Activated T-helper 17 cell treated with anti-CD3 and anti-CD28 coated beads, Interleukin-2, amount 50 U/mL, for 72 hours (primary cell): ENCODE data around the gene TNIP1. TPM values are rescaled to one million over a fixed set of nuclear protein-coding genes. Genes with fewer than 3 reads are reported as not detected.

ENCODE experiments used
- ATAC-seq: fragments of 150-1000 bp; cut with Tn5 transposase; replicated peaks from 2 replicates; pipeline ENCODE4 v1.10.0; 2021; ENCODE audit warnings: mild to moderate bottlenecking, moderate library complexity
- H3K27ac Mint-ChIP-seq: one replicate; pipeline ENCODE4 v1.8.0; 2022; ENCODE audit warnings: mixed read lengths
- H3K27me3 Mint-ChIP-seq: one replicate; pipeline ENCODE4 v1.8.0; 2022; ENCODE audit warnings: mixed read lengths
- H3K36me3 Mint-ChIP-seq: one replicate; pipeline ENCODE4 v1.8.0; 2022; ENCODE audit warnings: low read depth, mild to moderate bottlenecking, mixed read lengths
- H3K4me1 Mint-ChIP-seq: one replicate; pipeline ENCODE4 v1.8.0; 2022; ENCODE audit warnings: mixed read lengths
- H3K4me3 Mint-ChIP-seq: one replicate; pipeline ENCODE4 v1.8.0; 2022; ENCODE audit warnings: mild to moderate bottlenecking, mixed read lengths
- H3K9me3 Mint-ChIP-seq: one replicate; pipeline ENCODE4 v1.8.0; 2022; ENCODE audit warnings: mixed read lengths
- total RNA-seq, 2 donors: library from RNA; stranded (reverse); gene quantifications; one replicate each; pipeline ENCODE4 v1.2.3, GENCODE V29; 2022

The TNIP1 gene
- total RNA-seq, 2 donors from 2014 or later, result 316 to 609 TPM

GRCh38 chr5:151026679-151027078, 54.2 kb downstream of the TNIP1 start:
- Mint-ChIP-seq H3K27me3 (no peaks in the 10 kb centered on the region), H3K4me1 (peaks cover 35% of the 10 kb centered on the region), H3K9me3 (no peaks in the 10 kb centered on the region), H3K36me3 (peaks cover 83% of the 10 kb centered on the region), H3K4me3 (no peak overlapping the region), H3K27ac (peak overlapping the region; percentile 60)
- ATAC-seq, result no peak

- no peak overlapping the region for H3K4me3 Mint-ChIP-seq
- no peak for ATAC-seq
- peaks cover 37% of the 10 kb centered on the region for H3K4me1 Mint-ChIP-seq
- H3K9me3 Mint-ChIP-seq, result no peaks in the 10 kb centered on the region
- peaks cover 80% of the 10 kb centered on the region for H3K36me3 Mint-ChIP-seq
- H3K27me3 Mint-ChIP-seq, result no peaks in the 10 kb centered on the region
- H3K27ac Mint-ChIP-seq, result peak overlapping the region; percentile 60
Measured at GRCh38 chr5:151026088-151026487, 54.7 kb downstream of the TNIP1 start.

DNA sequence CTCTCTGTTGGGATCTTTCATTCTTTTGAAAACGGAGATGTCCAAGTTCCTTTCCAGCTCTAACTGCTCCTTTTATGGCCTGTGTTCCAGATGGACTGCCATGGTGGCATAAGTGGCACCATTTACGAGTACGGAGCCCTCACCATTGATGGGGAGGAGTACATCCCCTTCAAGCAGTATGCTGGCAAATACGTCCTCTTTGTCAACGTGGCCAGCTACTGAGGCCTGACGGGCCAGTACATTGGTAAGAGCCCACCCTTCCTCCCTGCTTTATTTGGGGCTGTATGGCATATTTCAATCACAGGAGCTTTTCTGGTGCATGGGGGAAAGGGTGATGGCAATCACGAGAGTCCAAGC, 55.6 kb downstream of the TNIP1 start:
- no peaks in the 10 kb centered on the region for H3K9me3 Mint-ChIP-seq
- H3K4me1 Mint-ChIP-seq, result peaks cover 41% of the 10 kb centered on the region
- ATAC-seq, result no peak
- H3K36me3 Mint-ChIP-seq, result peaks cover 71% of the 10 kb centered on the region
- no peak overlapping the region for H3K4me3 Mint-ChIP-seq
- H3K27ac Mint-ChIP-seq, result peak overlapping the region; percentile 60
- H3K27me3 Mint-ChIP-seq, result no peaks in the 10 kb centered on the region

GRCh38 chr5:151024440-151025249, 56.2 kb downstream of the TNIP1 start:
- Mint-ChIP-seq H3K9me3 (no peaks in the 10 kb centered on the region), H3K36me3 (peaks cover 65% of the 10 kb centered on the region), H3K4me3 (no peak overlapping the region), H3K4me1 (peaks cover 43% of the 10 kb centered on the region), H3K27me3 (no peaks in the 10 kb centered on the region), H3K27ac (peak overlapping the region; percentile 60)
- ATAC-seq, result no peak

DNA sequence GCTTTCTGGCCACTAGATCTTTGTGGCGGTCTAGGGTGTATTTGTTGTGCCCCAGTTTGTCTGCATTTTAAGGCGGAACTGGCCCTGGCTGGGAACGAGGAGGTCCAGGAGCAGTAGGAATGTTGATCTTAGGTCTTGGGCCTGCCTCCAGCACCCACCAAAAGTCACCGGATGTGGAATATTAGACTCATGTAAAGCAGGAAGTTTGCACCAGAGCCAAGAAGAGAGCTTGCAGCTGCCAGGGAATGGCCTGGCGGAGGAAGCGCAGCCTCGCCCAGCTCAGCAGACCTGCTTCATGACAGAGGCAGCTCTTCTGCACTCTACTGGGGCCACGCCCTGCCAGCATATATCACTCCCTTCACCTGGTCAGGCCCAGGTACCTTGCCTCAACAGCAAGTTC, 57.2 kb downstream of the TNIP1 start:
- no peaks in the 10 kb centered on the region for H3K9me3 Mint-ChIP-seq
- peaks cover 46% of the 10 kb centered on the region for H3K4me1 Mint-ChIP-seq
- ATAC-seq, result no peak
- H3K4me3 Mint-ChIP-seq, result no peak overlapping the region
- H3K27me3 Mint-ChIP-seq, result no peaks in the 10 kb centered on the region
- peaks cover 55% of the 10 kb centered on the region for H3K36me3 Mint-ChIP-seq
- peak overlapping the region; percentile 60 for H3K27ac Mint-ChIP-seq

GRCh38 chr5:151023047-151023615, 57.7 kb downstream of the TNIP1 start:
- Mint-ChIP-seq H3K36me3 (peaks cover 50% of the 10 kb centered on the region), H3K27me3 (no peaks in the 10 kb centered on the region), H3K9me3 (no peaks in the 10 kb centered on the region), H3K4me3 (peak overlapping the region; percentile 6), H3K27ac (peak overlapping the region; percentile 60), H3K4me1 (peaks cover 46% of the 10 kb centered on the region)
- no peak for ATAC-seq

DNA sequence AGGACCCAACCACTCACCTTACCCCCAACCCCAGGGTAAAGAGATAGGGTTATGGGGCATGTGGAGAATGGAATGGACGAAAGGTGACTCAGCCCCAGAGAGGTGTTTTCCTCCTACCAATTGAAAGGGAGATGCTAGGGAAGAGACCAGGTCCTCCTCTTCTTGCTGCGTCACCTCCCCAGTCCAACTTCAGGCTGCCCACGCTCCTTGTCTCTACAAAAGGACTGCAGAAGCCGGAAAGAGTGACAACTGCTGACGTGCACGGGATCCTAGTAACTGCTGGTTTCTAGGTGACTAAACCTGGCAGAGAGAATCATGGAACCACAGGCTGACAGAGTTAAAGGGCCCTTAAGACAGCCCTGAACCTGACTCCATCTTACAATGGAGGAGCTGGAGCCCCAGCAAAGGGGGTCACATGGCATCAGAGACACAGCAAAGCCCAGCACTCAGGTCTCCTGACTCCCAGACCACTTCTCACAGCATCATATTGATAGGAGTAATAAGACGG, 58.3 kb downstream of the TNIP1 start:
- Mint-ChIP-seq H3K27me3 (no peaks in the 10 kb centered on the region), H3K36me3 (peaks cover 44% of the 10 kb centered on the region), H3K27ac (peak overlapping the region; percentile 60), H3K4me3 (peak overlapping the region; percentile 6), H3K9me3 (no peaks in the 10 kb centered on the region), H3K4me1 (peaks cover 48% of the 10 kb centered on the region)
- ATAC-seq, result peak; percentile 84

DNA sequence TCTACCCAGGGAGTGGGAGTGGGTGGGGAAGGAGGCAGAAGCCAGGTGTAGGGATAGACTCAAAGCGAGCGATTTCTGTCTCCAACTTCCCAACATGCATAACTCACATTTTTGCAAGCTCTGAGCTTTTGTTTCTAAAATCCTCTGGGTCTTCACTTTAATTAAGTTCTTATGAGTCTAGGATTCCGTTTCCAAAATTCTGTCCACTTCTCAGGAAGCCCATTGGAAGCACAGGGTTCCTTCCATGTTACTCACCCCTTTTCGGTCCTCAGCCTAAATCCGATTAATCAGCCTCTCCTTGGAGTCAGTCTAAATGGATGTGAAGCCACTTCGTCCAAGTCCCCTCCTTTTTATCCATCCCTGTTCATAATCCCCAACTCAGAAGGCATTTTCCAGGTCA, 59.1 kb downstream of the TNIP1 start:
- ATAC-seq, result no peak
- no peaks in the 10 kb centered on the region for H3K27me3 Mint-ChIP-seq

DNA sequence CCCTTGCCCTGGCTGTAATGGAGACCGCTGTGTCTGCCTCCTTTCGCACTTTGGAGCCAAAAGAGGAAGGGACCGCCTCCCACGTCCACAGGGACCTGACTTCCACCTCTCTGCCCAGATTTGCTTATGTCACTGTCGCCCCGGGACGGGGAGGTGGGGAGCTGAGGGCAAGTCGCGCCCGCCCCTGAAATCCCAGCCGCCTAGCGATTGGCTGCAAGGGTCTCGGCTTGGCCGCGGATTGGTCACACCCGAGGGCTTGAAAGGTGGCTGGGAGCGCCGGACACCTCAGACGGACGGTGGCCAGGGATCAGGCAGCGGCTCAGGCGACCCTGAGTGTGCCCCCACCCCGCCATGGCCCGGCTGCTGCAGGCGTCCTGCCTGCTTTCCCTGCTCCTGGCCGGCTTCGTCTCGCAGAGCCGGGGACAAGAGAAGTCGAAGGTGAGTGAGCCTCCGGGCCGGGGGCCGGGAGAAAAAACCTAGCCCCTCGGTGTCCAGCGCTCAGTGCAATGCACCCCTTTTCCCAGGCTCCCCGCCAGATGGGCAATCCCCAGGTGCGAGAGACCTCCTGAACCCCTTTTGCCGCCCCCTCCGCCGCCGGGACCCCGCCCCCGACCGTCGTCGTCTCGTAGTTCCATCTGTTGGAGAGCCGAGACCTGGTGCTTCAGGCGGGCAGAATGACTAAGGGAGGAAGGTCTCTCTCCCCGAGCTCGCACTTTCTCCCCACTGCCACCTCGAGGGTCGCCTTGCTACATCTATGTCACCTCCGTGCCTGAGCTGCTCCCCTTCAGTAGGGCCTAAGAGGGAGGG, 60.3 kb downstream of the TNIP1 start, which contains the start of gene GPX3:
Gene GPX3, plus strand, starts transcription at position 288 of the 807 bp plus-strand sequence. Its CDS starts 64 bp downstream, at position 352.
- peaks cover 53% of the 10 kb centered on the region for H3K4me1 Mint-ChIP-seq
- peak within 1 kb of the TSS; percentile 58 for H3K4me3 Mint-ChIP-seq
- H3K9me3 Mint-ChIP-seq, result no peaks in the 10 kb centered on the region
- H3K27me3 Mint-ChIP-seq, result no peaks in the 10 kb centered on the region
- peak; percentile 10 for ATAC-seq
- peaks cover 27% of the 10 kb centered on the region for H3K36me3 Mint-ChIP-seq
- H3K27ac Mint-ChIP-seq, result peak within 1 kb of the TSS; percentile 52

More for the DNA sequence above, 59.1 kb downstream of the TNIP1 start:
- H3K4me1 Mint-ChIP-seq, result peaks cover 53% of the 10 kb centered on the region
- H3K36me3 Mint-ChIP-seq, result peaks cover 39% of the 10 kb centered on the region
- H3K4me3 Mint-ChIP-seq, result peak overlapping the region; percentile 6
- peak overlapping the region; percentile 60 for H3K27ac Mint-ChIP-seq
- no peaks in the 10 kb centered on the region for H3K9me3 Mint-ChIP-seq

- Mint-ChIP-seq H3K9me3 (no peaks in the 10 kb centered on the region), H3K4me1 (peaks cover 44% of the 10 kb centered on the region), H3K27ac (peak overlapping the region; percentile 52), H3K36me3 (peaks cover 15% of the 10 kb centered on the region), H3K4me3 (no peak overlapping the region), H3K27me3 (no peaks in the 10 kb centered on the region)
- ATAC-seq, result no peak
Measured at GRCh38 chr5:151019331-151019730, 61.5 kb downstream of the TNIP1 start.

GRCh38 chr5:151018846-151019245, 62.0 kb downstream of the TNIP1 start:
- Mint-ChIP-seq H3K4me1 (peaks cover 39% of the 10 kb centered on the region), H3K27ac (no peak overlapping the region), H3K27me3 (no peaks in the 10 kb centered on the region), H3K4me3 (no peak overlapping the region), H3K9me3 (no peaks in the 10 kb centered on the region), H3K36me3 (peaks cover 11% of the 10 kb centered on the region)
- no peak for ATAC-seq

- Mint-ChIP-seq H3K27ac (no peak overlapping the region), H3K27me3 (no peaks in the 10 kb centered on the region), H3K9me3 (no peaks in the 10 kb centered on the region), H3K36me3 (peaks cover 11% of the 10 kb centered on the region), H3K4me1 (peaks cover 30% of the 10 kb centered on the region), H3K4me3 (no peak overlapping the region)
- no peak for ATAC-seq
Measured at GRCh38 chr5:151017897-151018296, 62.9 kb downstream of the TNIP1 start.

- H3K27ac Mint-ChIP-seq, result no peak overlapping the region
Measured at GRCh38 chr5:151016700-151017099, 64.1 kb downstream of the TNIP1 start.

GRCh38 chr5:151015974-151016587, 64.8 kb downstream of the TNIP1 start:
- H3K9me3 Mint-ChIP-seq, result no peaks in the 10 kb centered on the region
- no peak overlapping the region for H3K27ac Mint-ChIP-seq
- no peak overlapping the region for H3K4me3 Mint-ChIP-seq
- ATAC-seq, result peak; percentile 15
- H3K36me3 Mint-ChIP-seq, result no peaks in the 10 kb centered on the region
- peaks cover 3% of the 10 kb centered on the region for H3K27me3 Mint-ChIP-seq
- H3K4me1 Mint-ChIP-seq, result peaks cover 16% of the 10 kb centered on the region

More at GRCh38 chr5:151016700-151017099, 64.1 kb downstream of the TNIP1 start:
- Mint-ChIP-seq H3K4me1 (peaks cover 18% of the 10 kb centered on the region), H3K27me3 (peaks cover 2% of the 10 kb centered on the region), H3K9me3 (no peaks in the 10 kb centered on the region), H3K4me3 (no peak overlapping the region), H3K36me3 (peaks cover 3% of the 10 kb centered on the region)
- ATAC-seq, result no peak
